B cell (primary cell): Measurements from ENCODE around the gene GAL. TPM values are rescaled to one million over a fixed set of nuclear protein-coding genes. Genes with fewer than 3 reads are reported as not detected.

Source experiments
- ATAC-seq: fragments of 200-7000 bp; cut with Tn5 transposase; one replicate; pipeline ENCODE4 v1.10.0; 2021; ENCODE audit warnings: low read depth, mild to moderate bottlenecking, moderate number of reproducible peaks, moderate library complexity
- CTCF ChIA-PET: fragments of 350-600 bp; sonication (Branson Sonifier 250); formaldehyde crosslinking; loops from one replicate; lab custom pipeline; 2021; ENCODE audit warnings: antibody characterized with exemption, inconsistent platforms; lab: Charles Lee
- POLR2A ChIA-PET: fragments of 350-600 bp; sonication (Branson Sonifier 250); formaldehyde crosslinking; loops from one replicate; lab custom pipeline; 2021; ENCODE audit warnings: antibody characterized with exemption; lab: Charles Lee
- DNase-seq: peaks from one replicate; pipeline ENCODE4 v3.0.0; 2013
- H2AFZ ChIP-seq: 2 replicates; pipeline ENCODE4 v1.6.1; 2012; ENCODE audit warnings: mild to moderate bottlenecking, low read depth, low read length; ENCODE audit not compliant: insufficient read depth, poor library complexity, severe bottlenecking
- H3K27ac ChIP-seq, 2 donors: 1 replicate in 1 of 2; 2 replicates in 1 of 2; pipeline ENCODE4 v1.5.1; 2012 to 2013; ENCODE audit warnings: low read length in 2 of 2, mild to moderate bottlenecking in 2 of 2, moderate library complexity in 1 of 2
- H3K27me3 ChIP-seq, 4 experiments: fragments of 200-600 bp in 1 of 4; sonication (generic) in 1 of 4; replicated peaks in 1 of 4; 1 replicate in 2 of 4; 2 replicates in 2 of 4; pipeline versions ENCODE4 v1.6.1 to v1.7.0; 2013 to 2016; ENCODE audit warnings: low read length in 3 of 4, mild to moderate bottlenecking in 2 of 4, mixed read lengths in 1 of 4, moderate library complexity in 1 of 4; ENCODE audit not compliant: insufficient read depth in 4 of 4, control insufficient read depth in 3 of 4; ENCODE audit errors: control extremely low read depth in 1 of 4
- H3K36me3 ChIP-seq, 2 experiments: replicated peaks in 1 of 2; 1 replicate in 1 of 2; 2 replicates in 1 of 2; pipeline versions ENCODE4 v1.6.1 to v1.7.1; 2013; ENCODE audit warnings: low read length in 1 of 2; ENCODE audit not compliant: insufficient read depth in 2 of 2, control insufficient read depth in 1 of 2; ENCODE audit errors: control extremely low read depth in 1 of 2, extremely low read depth in 1 of 2
- H3K4me1 ChIP-seq, 2 donors: fragments of 200-600 bp in 1 of 2; sonication (generic) in 1 of 2; 1 replicate in 1 of 2; 2 replicates in 1 of 2; pipeline versions ENCODE4 v1.5.1 to v1.6.1; 2013 to 2017; ENCODE audit warnings: low read length in 2 of 2; ENCODE audit not compliant: control insufficient read depth in 2 of 2, insufficient read depth in 2 of 2
- H3K4me2 ChIP-seq: replicated peaks from 2 replicates; pipeline ENCODE3; 2012; ENCODE audit warnings: mild to moderate bottlenecking, low read depth, low read length; ENCODE audit not compliant: poor library complexity, severe bottlenecking
- H3K4me3 ChIP-seq, 5 experiments: fragments of 200-600 bp in 1 of 5; sonication (generic) in 1 of 5; 1 replicate in 3 of 5; 2 replicates in 2 of 5; pipeline versions ENCODE4 v1.5.1 to v1.7.0; 2011 to 2016; ENCODE audit warnings: low read length in 4 of 5, mild to moderate bottlenecking in 4 of 5, low read depth in 2 of 5, control low read depth in 1 of 5, moderate library complexity in 1 of 5; ENCODE audit not compliant: insufficient read depth in 1 of 5; ENCODE audit errors: control extremely low read depth in 1 of 5, extremely low read depth in 1 of 5
- H3K79me2 ChIP-seq: fragments of 200-600 bp; sonication (generic); one replicate; pipeline ENCODE4 v1.6.0; 2016; ENCODE audit warnings: low read length; ENCODE audit not compliant: control insufficient read depth, insufficient read depth
- H3K9ac ChIP-seq: fragments of 200-600 bp; sonication (generic); 2 replicates; pipeline ENCODE4 v1.6.1; 2017; ENCODE audit warnings: mild to moderate bottlenecking, low read length, moderate library complexity
- H3K9me3 ChIP-seq, 3 donors: one replicate each; pipeline versions ENCODE4 v1.6.1 to v1.7.1; 2013; ENCODE audit warnings: low read length in 2 of 3; ENCODE audit not compliant: control insufficient read depth in 2 of 3, insufficient read depth in 1 of 3; ENCODE audit errors: control extremely low read depth in 1 of 3
- H4K20me1 ChIP-seq: 2 replicates; pipeline ENCODE4 v1.6.0; 2012; ENCODE audit warnings: mild to moderate bottlenecking, low read length; ENCODE audit not compliant: insufficient read depth, control insufficient read depth, poor library complexity, severe bottlenecking
- H3K27ac Mint-ChIP-seq: one replicate; pipeline ENCODE4 v1.8.0; 2021; ENCODE audit warnings: mixed read lengths
- H3K27me3 Mint-ChIP-seq: one replicate; pipeline ENCODE4 v1.8.0; 2021; ENCODE audit warnings: mixed read lengths
- H3K4me1 Mint-ChIP-seq: one replicate; pipeline ENCODE4 v1.8.0; 2021; ENCODE audit warnings: mixed read lengths
- H3K4me3 Mint-ChIP-seq: one replicate; pipeline ENCODE4 v1.8.0; 2021; ENCODE audit warnings: mixed read lengths
- H3K9me3 Mint-ChIP-seq: one replicate; pipeline ENCODE4 v1.8.0; 2022; ENCODE audit warnings: mixed read lengths; ENCODE audit not compliant: insufficient read depth
- CTCF ChIP-seq: fragments of 200-600 bp; IDR thresholded peaks from one replicate; pipeline ENCODE4 v1.8.0; 2022; ENCODE audit warnings: antibody characterized with exemption, mild to moderate bottlenecking
- EZH2 ChIP-seq: IDR thresholded peaks from 2 replicates; pipeline ENCODE4 v1.6.1; 2012; ENCODE audit warnings: borderline replicate concordance, low read depth, mild to moderate bottlenecking, moderate library complexity, low read length; ENCODE audit not compliant: insufficient read depth, poor library complexity, severe bottlenecking
- WGBS: methylation state at CpG from one replicate; pipeline ENCODE4 v1.1.5; 2013; ENCODE audit warnings: missing lambda C conversion rate; ENCODE audit not compliant: insufficient coverage; 5-methylcytosine and 5-hydroxymethylcytosine counted together
- intact Hi-C: fragments of 100-400 bp; cut with micrococcal nuclease; formaldehyde crosslinking; loops from one replicate; pipeline ENCODE4 v1.10.0; 2022
- polyA plus RNA-seq: library from polyadenylated mRNA; depleted of rRNA; stranded (reverse); fragments of >200 nt; gene quantifications from 2 replicates; pipeline ENCODE4 v1.2.3, GENCODE V29; 2012
- total RNA-seq, 2 donors: library from RNA; stranded (reverse); fragments of 120-200 nt in 1 of 2; gene quantifications; 1 replicate in 1 of 2; 2 replicates in 1 of 2; pipeline versions ENCODE4 v1.2.3 to v1.2.4, GENCODE V29; 2013 to 2022

GAL gene
- total and polyA plus RNA-seq, 2 donors (not counting 1 experiment from before 2014, with no cell fraction given), result not detected

GRCh38 chr11:68667511-68668500 is 16.5 kb upstream of the GAL start:
- Histone ChIP-seq H3K27me3 (peaks cover 0 to 8% (median 0%) of the 10 kb centered on the region in 4 experiments), H3K27ac (no peak overlapping the region), H3K4me1 (no peaks in the 10 kb centered on the region), H3K4me2 (no peak overlapping the region), H3K9ac (no peak overlapping the region), H3K79me2 (no peaks in the 10 kb centered on the region), H3K4me3 (no peak overlapping the region), H2AFZ (no peak overlapping the region), H3K36me3 (no peaks in the 10 kb centered on the region), H3K9me3 (peaks cover 0 to 6% (median 0%) of the 10 kb centered on the region in 3 donors), H4K20me1 (no peaks in the 10 kb centered on the region)
- Mint-ChIP-seq H3K27ac (no peak overlapping the region), H3K4me3 (no peak overlapping the region), H3K27me3 (peaks cover 27% of the 10 kb centered on the region), H3K4me1 (no peaks in the 10 kb centered on the region), H3K9me3 (no peaks in the 10 kb centered on the region)
- 86% methylated on average over 18 of the region's 21 CpGs for WGBS
- no peak for DNase-seq
- no peak for ATAC-seq
- no peak for TF ChIP-seq EZH2
- TF ChIP-seq CTCF, result no peak
- intact Hi-C loops, result no loop called here
- POLR2A ChIA-PET, result no interaction called here
- CTCF ChIA-PET, result no interaction called here
